GM21717 (cell line): ENCODE results near the gene CHD8.
A peak's percentile ranks its signal among the peaks of the same experiment; 100 is the strongest.
"Not testable (repeated sequence)": the region's sequence is repeated elsewhere in the genome, so short reads cannot be mapped to it uniquely, and the experiment has no call there.

ENCODE experiments used
- ATAC-seq: cut with Tn5 transposase; IDR thresholded peaks from one replicate; pipeline ENCODE4 v1.9.1; 2021; ENCODE audit warnings: mild to moderate bottlenecking, moderate library complexity; ENCODE audit not compliant: unreplicated experiment

CHD8 gene

GRCh38 chr14:21455912-21456667 lies at the start of gene CHD8:
Gene CHD8, minus strand, starts transcription at chr14:21456123. Its CDS starts 24,480 bp downstream, at chr14:21431643.
- peak; percentile 96 for ATAC-seq

GRCh38 chr14:21505012-21505553 lies 49.2 kb upstream of the CHD8 start:
- ATAC-seq: peak; percentile 79

- no peak for ATAC-seq
Measured at GRCh38 chr14:21503376-21503775, 47.5 kb upstream of the CHD8 start.

- ATAC-seq: no peak
Measured at GRCh38 chr14:21501568-21501967, 45.6 kb upstream of the CHD8 start.

- ATAC-seq: no peak
Measured at GRCh38 chr14:21498540-21499526, 42.9 kb upstream of the CHD8 start.

- ATAC-seq: no peak
Measured at GRCh38 chr14:21496453-21496852, 40.5 kb upstream of the CHD8 start.

- no peak for ATAC-seq
Measured at GRCh38 chr14:21494902-21495762, 39.2 kb upstream of the CHD8 start.

- no peak for ATAC-seq
Measured at GRCh38 chr14:21486640-21487087, 30.7 kb upstream of the CHD8 start.

GRCh38 chr14:21476925-21477681 lies 21.2 kb upstream of the CHD8 start, which contains the start of the genes RAB2B and TOX4:
Gene RAB2B, minus strand, starts transcription at chr14:21476959. Its CDS starts 87 bp downstream, at chr14:21476872.
Gene TOX4, plus strand, starts transcription at chr14:21477195. Its CDS starts 84 bp downstream, at chr14:21477279.
- ATAC-seq: peak; percentile 98

GRCh38 chr14:21476523-21476924 lies 20.6 kb upstream of the CHD8 start:
- no peak for ATAC-seq

- ATAC-seq: no peak
Measured at GRCh38 chr14:21475767-21476522, 20.0 kb upstream of the CHD8 start.

GRCh38 chr14:21467616-21468015 lies 11.7 kb upstream of the CHD8 start:
- ATAC-seq: no peak

- peak; percentile 28 for ATAC-seq
Measured at GRCh38 chr14:21455592-21455911, 371 bp downstream of the CHD8 start.

GRCh38 chr14:21454843-21455544 lies 929 bp downstream of the CHD8 start:
- no peak for ATAC-seq

GRCh38 chr14:21449899-21450216 lies 6.1 kb downstream of the CHD8 start:
- no peak for ATAC-seq

GRCh38 chr14:21442657-21443056 lies 13.3 kb downstream of the CHD8 start:
- ATAC-seq: not testable (repeated sequence)

GRCh38 chr14:21440859-21441258 lies 15.1 kb downstream of the CHD8 start:
- no peak for ATAC-seq
